Measurements from ENCODE around the gene ZNF438. TPM values are rescaled to one million over a fixed set of nuclear protein-coding genes. Genes with fewer than 3 reads are reported as not detected.

ZNF438 gene
- total RNA-seq, 1 donor from 2014 or later = 1.3 TPM

GRCh38 chr10:30846710-30847109 is 185.0 kb downstream of the ZNF438 start:
- Histone ChIP-seq H2AFZ (replicated peaks) (peak overlapping the region; percentile 42), H4K20me1 (ENCODE audit: low read depth) (no peaks in the 10 kb centered on the region), H3K27me3 (no peaks in the 10 kb centered on the region), H3K9ac (no peak overlapping the region), H3K4me2 (no peak overlapping the region), H3K27ac (no peak overlapping the region), H3K79me2 (ENCODE audit: low read depth) (no peaks in the 10 kb centered on the region), H3K4me3 (no peak overlapping the region), H3F3A (ENCODE audit: low read depth) (no peaks in the 10 kb centered on the region), H3K4me1 (peaks cover 4% of the 10 kb centered on the region), H3K9me3 (ENCODE audit: low read depth) (no peaks in the 10 kb centered on the region), H3K36me3 (no peaks in the 10 kb centered on the region)
- TF ChIP-seq EZH2phosphoT487 (IDR thresholded peaks at IDR 0.05) (no peak), EZH2 (IDR thresholded peaks at IDR 0.05) (no peak)
- TF ChIP-seq, protein P1, sequence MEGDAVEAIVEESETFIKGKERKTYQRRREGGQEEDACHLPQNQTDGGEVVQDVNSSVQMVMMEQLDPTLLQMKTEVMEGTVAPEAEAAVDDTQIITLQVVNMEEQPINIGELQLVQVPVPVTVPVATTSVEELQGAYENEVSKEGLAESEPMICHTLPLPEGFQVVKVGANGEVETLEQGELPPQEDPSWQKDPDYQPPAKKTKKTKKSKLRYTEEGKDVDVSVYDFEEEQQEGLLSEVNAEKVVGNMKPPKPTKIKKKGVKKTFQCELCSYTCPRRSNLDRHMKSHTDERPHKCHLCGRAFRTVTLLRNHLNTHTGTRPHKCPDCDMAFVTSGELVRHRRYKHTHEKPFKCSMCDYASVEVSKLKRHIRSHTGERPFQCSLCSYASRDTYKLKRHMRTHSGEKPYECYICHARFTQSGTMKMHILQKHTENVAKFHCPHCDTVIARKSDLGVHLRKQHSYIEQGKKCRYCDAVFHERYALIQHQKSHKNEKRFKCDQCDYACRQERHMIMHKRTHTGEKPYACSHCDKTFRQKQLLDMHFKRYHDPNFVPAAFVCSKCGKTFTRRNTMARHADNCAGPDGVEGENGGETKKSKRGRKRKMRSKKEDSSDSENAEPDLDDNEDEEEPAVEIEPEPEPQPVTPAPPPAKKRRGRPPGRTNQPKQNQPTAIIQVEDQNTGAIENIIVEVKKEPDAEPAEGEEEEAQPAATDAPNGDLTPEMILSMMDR (IDR thresholded peaks at IDR 0.05) = no peak
- Mint-ChIP-seq H3K4me3 (no peak overlapping the region), H3K4me1 (peaks cover 4% of the 10 kb centered on the region), H3K36me3 (peaks cover 6% of the 10 kb centered on the region), H3K27me3 (ENCODE audit: insufficient read depth, low read depth) (peaks cover 2% of the 10 kb centered on the region), H3K27ac (no peak overlapping the region), H3K9me3 (peaks cover 2% of the 10 kb centered on the region)
- no peak for DNase-seq (ENCODE audit: low spot score)

DNA sequence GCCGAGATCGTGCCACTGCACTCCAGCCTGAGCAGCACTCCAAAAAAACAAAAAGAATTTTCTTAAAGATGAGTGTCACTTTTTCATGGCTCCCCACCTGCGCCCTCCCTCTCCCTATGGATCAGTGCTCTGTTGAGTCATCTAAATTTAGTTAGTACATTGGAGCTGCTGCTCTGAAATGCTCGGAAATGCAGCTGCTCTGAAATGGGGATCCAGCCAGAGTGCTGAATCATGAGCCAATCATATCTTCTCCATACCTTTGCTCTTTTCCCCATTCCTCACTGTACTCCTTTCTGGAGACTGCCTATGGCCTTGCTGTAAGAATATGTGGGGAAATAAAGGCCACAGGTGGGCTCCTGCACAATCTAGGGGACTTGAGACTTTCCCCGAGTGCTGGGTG is 188.8 kb downstream of the ZNF438 start:
- H3K4me2 ChIP-seq = no peak overlapping the region
- no peaks in the 10 kb centered on the region for H3K36me3 ChIP-seq
- no peak for DNase-seq (ENCODE audit: low spot score)
- H3K4me3 ChIP-seq = no peak overlapping the region
- no peaks in the 10 kb centered on the region for H3K9me3 ChIP-seq (ENCODE audit: low read depth)
- peaks cover 4% of the 10 kb centered on the region for H3K4me1 Mint-ChIP-seq
- H3K4me1 ChIP-seq = peaks cover 4% of the 10 kb centered on the region
- H3K27ac Mint-ChIP-seq = no peak overlapping the region
- no peak overlapping the region for H2AFZ ChIP-seq (replicated peaks)
- H3K27me3 ChIP-seq = no peaks in the 10 kb centered on the region
- H3F3A ChIP-seq (ENCODE audit: low read depth) = no peaks in the 10 kb centered on the region
- no peaks in the 10 kb centered on the region for H4K20me1 ChIP-seq (ENCODE audit: low read depth)
- no peak overlapping the region for H3K9ac ChIP-seq
- H3K27me3 Mint-ChIP-seq (ENCODE audit: insufficient read depth, low read depth) = peaks cover 2% of the 10 kb centered on the region
- no peak overlapping the region for H3K27ac ChIP-seq
- TF ChIP-seq, protein P1 (IDR thresholded peaks at IDR 0.05) = no peak
- no peak for TF ChIP-seq EZH2phosphoT487 (IDR thresholded peaks at IDR 0.05)
- no peak for TF ChIP-seq EZH2 (IDR thresholded peaks at IDR 0.05)
- H3K36me3 Mint-ChIP-seq = peaks cover 2% of the 10 kb centered on the region
- no peaks in the 10 kb centered on the region for H3K79me2 ChIP-seq (ENCODE audit: low read depth)
- peaks cover 2% of the 10 kb centered on the region for H3K9me3 Mint-ChIP-seq
- H3K4me3 Mint-ChIP-seq = no peak overlapping the region

- Mint-ChIP-seq H3K36me3 (peaks cover 2% of the 10 kb centered on the region), H3K27ac (peak overlapping the region; percentile 54)
- H3K4me1 ChIP-seq = peaks cover 2% of the 10 kb centered on the region
These were observed 189.5 kb downstream of the ZNF438 start for GRCh38 chr10:30842185-30842584.

More at GRCh38 chr10:30842185-30842584, 189.5 kb downstream of the ZNF438 start:
- H3K4me1 Mint-ChIP-seq = peaks cover 4% of the 10 kb centered on the region
- H3K36me3 ChIP-seq = no peaks in the 10 kb centered on the region
- no peaks in the 10 kb centered on the region for H3K9me3 ChIP-seq (ENCODE audit: low read depth)
- H3K4me3 Mint-ChIP-seq = no peak overlapping the region
- no peaks in the 10 kb centered on the region for H3K79me2 ChIP-seq (ENCODE audit: low read depth)
- no peak overlapping the region for H3K4me3 ChIP-seq
- no peak overlapping the region for H2AFZ ChIP-seq (replicated peaks)
- H3K9me3 Mint-ChIP-seq = peaks cover 2% of the 10 kb centered on the region
- no peaks in the 10 kb centered on the region for H3K27me3 ChIP-seq
- peaks cover 2% of the 10 kb centered on the region for H3K27me3 Mint-ChIP-seq (ENCODE audit: insufficient read depth, low read depth)
- no peaks in the 10 kb centered on the region for H4K20me1 ChIP-seq (ENCODE audit: low read depth)
- H3K27ac ChIP-seq = no peak overlapping the region
- no peak for DNase-seq (ENCODE audit: low spot score)
- H3F3A ChIP-seq (ENCODE audit: low read depth) = no peaks in the 10 kb centered on the region
- H3K4me2 ChIP-seq = no peak overlapping the region
- TF ChIP-seq EZH2 (IDR thresholded peaks at IDR 0.05) (no peak), EZH2phosphoT487 (IDR thresholded peaks at IDR 0.05) (no peak)
- TF ChIP-seq, protein P1 (IDR thresholded peaks at IDR 0.05) = no peak
- H3K9ac ChIP-seq = no peak overlapping the region

All from neural progenitor cell (in vitro differentiated cells).